Left lung (tissue), 10 donors: ENCODE measurements around the gene GAB4. TPM values are rescaled to one million over a fixed set of nuclear protein-coding genes. Genes with fewer than 3 reads are reported as not detected.
A peak's percentile ranks its signal among the peaks of the same experiment; 100 is the strongest.

ENCODE experiments used
- ATAC-seq: fragments of 200-7000 bp; cut with Tn5 transposase; one replicate; pipeline ENCODE4 v1.9.1; 2020; ENCODE audit warnings: moderate library complexity
- DNase-seq, 4 donors: peaks; one replicate each; pipeline ENCODE4 v3.0.0-alpha.2; 2013 to 2020
- H3K27ac ChIP-seq, 2 donors: fragments of 200-600 bp; sonication (generic) in 1 of 2; one replicate each; pipeline versions ENCODE4 v1.5.0 to v1.8.0; 2020 to 2021
- H3K27me3 ChIP-seq, 2 donors: fragments of 200-600 bp; sonication (generic) in 1 of 2; one replicate each; pipeline versions ENCODE4 v1.5.0 to v1.8.0; 2020 to 2021
- H3K36me3 ChIP-seq, 2 donors: fragments of 200-600 bp; sonication (generic) in 1 of 2; one replicate each; pipeline versions ENCODE4 v1.5.0 to v1.8.0; 2020 to 2021
- H3K4me1 ChIP-seq, 2 donors: fragments of 200-600 bp; one replicate each; pipeline ENCODE4 v1.8.0; 2021
- H3K4me3 ChIP-seq, 2 donors: fragments of 200-600 bp; sonication (generic) in 1 of 2; one replicate each; pipeline versions ENCODE4 v1.5.0 to v1.8.0; 2020 to 2021; ENCODE audit warnings: mild to moderate bottlenecking in 1 of 2
- H3K9me3 ChIP-seq, 2 donors: fragments of 200-600 bp; sonication (generic) in 1 of 2; one replicate each; pipeline versions ENCODE4 v1.5.0 to v1.8.0; 2020 to 2021
- CTCF ChIP-seq, 2 donors: fragments of 200-600 bp; sonication (generic) in 1 of 2; IDR thresholded peaks; one replicate each; pipeline versions ENCODE4 v1.5.0 to v1.8.0; 2021; ENCODE audit warnings: antibody characterized with exemption in 2 of 2
- intact Hi-C, 2 donors: fragments of 100-400 bp; cut with DNase I; formaldehyde crosslinking; loops; one replicate each; pipeline versions ENCODE4 v1.11.2 to v1.14.2; 2022
- polyA plus RNA-seq, 6 donors: library from polyadenylated mRNA; unstranded; fragments of 120-200 nt; gene quantifications; one replicate each; pipeline ENCODE4 v1.2.1, GENCODE V29; 2013; ENCODE audit not compliant: insufficient read length in 6 of 6
- total RNA-seq, 2 donors: library from RNA; stranded (reverse); fragmentation: NEBNext Ultra II Directional; extraction: Animal tissue kit (Norgen Biotek cat#: 25700); gene quantifications; one replicate each; pipeline ENCODE4 v1.2.1, GENCODE V29; 2021
- donor health status: DM: no; HTN: yes; CAD: no.
- donor health status: DM: no; HTN: no; CAD: no.

The GAB4 gene
- total and polyA plus RNA-seq, 8 donors, result not detected

DNA sequence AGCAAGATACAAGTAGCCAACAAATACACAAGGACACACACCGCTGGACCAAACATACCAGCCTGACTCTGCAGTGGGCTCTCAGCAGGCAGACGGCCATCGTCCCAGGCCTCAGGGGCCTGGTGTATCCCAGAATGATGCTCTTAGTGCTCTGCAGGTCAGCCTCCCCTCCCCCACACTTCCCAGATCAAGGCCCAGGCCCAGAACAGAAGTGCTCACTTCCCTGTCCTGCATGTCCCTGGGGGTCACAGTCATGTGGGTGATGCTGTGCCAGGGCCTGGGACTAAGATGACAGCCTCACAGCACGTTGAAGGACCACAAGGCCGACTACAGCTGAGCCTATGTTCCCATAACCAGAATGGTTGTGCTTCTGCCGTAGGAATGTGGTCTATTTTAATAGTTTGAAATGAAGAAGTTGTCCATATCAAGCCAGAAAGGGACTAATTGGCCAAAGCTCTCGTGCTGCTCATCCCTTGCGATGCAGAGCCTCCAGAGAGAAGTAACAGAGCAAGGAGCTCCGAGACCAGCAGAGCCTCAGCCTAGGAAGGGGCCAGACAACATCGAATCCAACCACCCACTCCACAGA is 48.6 kb downstream of the GAB4 start:
- no peak overlapping the region for H3K4me3 ChIP-seq
- H3K4me1 ChIP-seq, result no peaks in the 10 kb centered on the region
- no peak for ATAC-seq
- no peaks in the 10 kb centered on the region for H3K36me3 ChIP-seq
- intact Hi-C loops, result no loop called here
- H3K27me3 ChIP-seq, result no peaks in the 10 kb centered on the region
- no peak for TF ChIP-seq CTCF (IDR thresholded peaks at IDR 0.05)
- no peak for DNase-seq
- no peaks in the 10 kb centered on the region for H3K9me3 ChIP-seq
- no peak overlapping the region for H3K27ac ChIP-seq

- no peak overlapping the region for H3K4me3 ChIP-seq
- H3K36me3 ChIP-seq, result no peaks in the 10 kb centered on the region
- intact Hi-C loops, result no loop called here
- no peak for TF ChIP-seq CTCF (IDR thresholded peaks at IDR 0.05)
- ATAC-seq (no peak), DNase-seq (no peak)
- H3K27ac ChIP-seq, result no peak overlapping the region
- no peaks in the 10 kb centered on the region for H3K27me3 ChIP-seq
- H3K4me1 ChIP-seq, result no peaks in the 10 kb centered on the region
- no peaks in the 10 kb centered on the region for H3K9me3 ChIP-seq
Observed at GRCh38 chr22:16958475-16958874, 49.5 kb downstream of the GAB4 start.

DNA sequence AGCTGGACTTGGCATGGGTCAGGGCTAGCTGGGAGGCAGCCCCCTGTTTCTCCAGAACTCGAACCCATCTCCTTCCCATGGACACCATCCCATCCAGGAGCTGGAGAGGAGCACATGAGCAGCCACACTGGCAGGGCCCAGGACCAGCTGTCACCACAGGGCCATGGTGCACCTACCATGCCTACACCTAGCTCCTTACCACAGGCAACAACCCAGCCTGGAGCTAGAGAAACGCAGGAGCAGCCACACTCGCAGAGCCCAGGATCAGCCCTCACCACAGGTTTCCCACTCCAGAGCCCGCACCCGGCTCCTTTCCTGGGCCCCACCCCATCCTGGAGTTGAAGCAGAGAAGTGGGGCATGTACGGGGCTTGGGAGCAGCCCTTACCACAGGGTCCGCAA is 50.2 kb downstream of the GAB4 start:
- H3K27ac ChIP-seq, result no peak overlapping the region
- H3K27me3 ChIP-seq, result no peaks in the 10 kb centered on the region
- no peaks in the 10 kb centered on the region for H3K4me1 ChIP-seq
- intact Hi-C loops, result no loop called here
- H3K9me3 ChIP-seq, result no peaks in the 10 kb centered on the region
- H3K36me3 ChIP-seq, result no peaks in the 10 kb centered on the region
- TF ChIP-seq CTCF (IDR thresholded peaks at IDR 0.05), result no peak
- ATAC-seq (no peak), DNase-seq (no peak)
- H3K4me3 ChIP-seq, result no peak overlapping the region

- no peak for TF ChIP-seq CTCF (IDR thresholded peaks at IDR 0.05)
- Histone ChIP-seq H3K27ac (no peak overlapping the region), H3K9me3 (no peaks in the 10 kb centered on the region), H3K4me3 (no peak overlapping the region), H3K4me1 (no peaks in the 10 kb centered on the region), H3K27me3 (no peaks in the 10 kb centered on the region), H3K36me3 (no peaks in the 10 kb centered on the region)
- no peak for ATAC-seq
- intact Hi-C loops, result no loop called here
- no peak for DNase-seq
Observed at GRCh38 chr22:16956290-16956689, 51.7 kb downstream of the GAB4 start.

GRCh38 chr22:16955678-16956210 is 52.3 kb downstream of the GAB4 start:
- Histone ChIP-seq H3K4me3 (no peak overlapping the region), H3K4me1 (no peaks in the 10 kb centered on the region), H3K9me3 (no peaks in the 10 kb centered on the region), H3K27me3 (no peaks in the 10 kb centered on the region), H3K36me3 (no peaks in the 10 kb centered on the region), H3K27ac (no peak overlapping the region)
- ATAC-seq (peak; percentile 18), DNase-seq (peak in 2 of 4 donors; percentile 8 to 42)
- intact Hi-C loops, result no loop called here
- no peak for TF ChIP-seq CTCF (IDR thresholded peaks at IDR 0.05)
